Epithelial cell of proximal tubule (primary cell): ENCODE measurements around the gene GDAP1L1. TPM values are rescaled to one million over a fixed set of nuclear protein-coding genes. Genes with fewer than 3 reads are reported as not detected.
"Not testable (repeated sequence)": the region's sequence is repeated elsewhere in the genome, so short reads cannot be mapped to it uniquely, and the experiment has no call there.

Experiments used
- DNase-seq: peaks from one replicate; pipeline ENCODE4 v3.0.0-alpha.2; 2011; ENCODE audit warnings: low read depth
- H3K4me3 ChIP-seq: 2 replicates; pipeline ENCODE4 v1.5.1; 2011; ENCODE audit warnings: low read depth, mild to moderate bottlenecking, low read length
- total RNA-seq: library from RNA; depleted of rRNA; stranded (reverse); fragments of >200 nt; gene quantifications from 2 replicates; pipeline ENCODE4 v1.2.3, GENCODE V29; 2015
- TF ChIP-seq, protein P1 (sequence below): conservative IDR thresholded peaks from 2 replicates; pipeline ENCODE4 v1.5.1; 2012; ENCODE audit warnings: low read depth, mild to moderate bottlenecking, low read length

The GDAP1L1 gene
- total RNA-seq, 1 donor from 2014 or later: not detected

DNA sequence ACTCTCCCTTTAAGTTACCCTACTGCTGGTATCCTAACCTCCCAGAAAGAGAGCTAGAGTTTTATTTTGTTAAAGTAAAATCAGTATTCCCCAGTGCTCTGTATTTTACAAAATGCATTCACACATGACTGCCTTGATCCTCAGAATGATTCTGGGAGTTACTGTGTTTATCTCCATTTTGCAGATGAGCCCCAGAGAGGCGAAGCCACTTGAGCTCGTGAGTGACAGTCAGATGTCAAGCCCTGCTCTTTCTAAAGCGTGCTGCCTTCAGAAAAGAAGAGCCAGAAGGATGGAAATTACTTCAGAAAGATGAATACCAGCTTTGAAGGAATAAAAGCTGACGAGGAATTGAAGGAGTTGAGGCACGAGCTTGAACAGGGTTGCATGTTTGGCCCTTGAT is 22.5 kb upstream of the GDAP1L1 start:
- TF ChIP-seq, protein P1, sequence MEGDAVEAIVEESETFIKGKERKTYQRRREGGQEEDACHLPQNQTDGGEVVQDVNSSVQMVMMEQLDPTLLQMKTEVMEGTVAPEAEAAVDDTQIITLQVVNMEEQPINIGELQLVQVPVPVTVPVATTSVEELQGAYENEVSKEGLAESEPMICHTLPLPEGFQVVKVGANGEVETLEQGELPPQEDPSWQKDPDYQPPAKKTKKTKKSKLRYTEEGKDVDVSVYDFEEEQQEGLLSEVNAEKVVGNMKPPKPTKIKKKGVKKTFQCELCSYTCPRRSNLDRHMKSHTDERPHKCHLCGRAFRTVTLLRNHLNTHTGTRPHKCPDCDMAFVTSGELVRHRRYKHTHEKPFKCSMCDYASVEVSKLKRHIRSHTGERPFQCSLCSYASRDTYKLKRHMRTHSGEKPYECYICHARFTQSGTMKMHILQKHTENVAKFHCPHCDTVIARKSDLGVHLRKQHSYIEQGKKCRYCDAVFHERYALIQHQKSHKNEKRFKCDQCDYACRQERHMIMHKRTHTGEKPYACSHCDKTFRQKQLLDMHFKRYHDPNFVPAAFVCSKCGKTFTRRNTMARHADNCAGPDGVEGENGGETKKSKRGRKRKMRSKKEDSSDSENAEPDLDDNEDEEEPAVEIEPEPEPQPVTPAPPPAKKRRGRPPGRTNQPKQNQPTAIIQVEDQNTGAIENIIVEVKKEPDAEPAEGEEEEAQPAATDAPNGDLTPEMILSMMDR: no peak
- DNase-seq: no peak
- no peak overlapping the region for H3K4me3 ChIP-seq

DNA sequence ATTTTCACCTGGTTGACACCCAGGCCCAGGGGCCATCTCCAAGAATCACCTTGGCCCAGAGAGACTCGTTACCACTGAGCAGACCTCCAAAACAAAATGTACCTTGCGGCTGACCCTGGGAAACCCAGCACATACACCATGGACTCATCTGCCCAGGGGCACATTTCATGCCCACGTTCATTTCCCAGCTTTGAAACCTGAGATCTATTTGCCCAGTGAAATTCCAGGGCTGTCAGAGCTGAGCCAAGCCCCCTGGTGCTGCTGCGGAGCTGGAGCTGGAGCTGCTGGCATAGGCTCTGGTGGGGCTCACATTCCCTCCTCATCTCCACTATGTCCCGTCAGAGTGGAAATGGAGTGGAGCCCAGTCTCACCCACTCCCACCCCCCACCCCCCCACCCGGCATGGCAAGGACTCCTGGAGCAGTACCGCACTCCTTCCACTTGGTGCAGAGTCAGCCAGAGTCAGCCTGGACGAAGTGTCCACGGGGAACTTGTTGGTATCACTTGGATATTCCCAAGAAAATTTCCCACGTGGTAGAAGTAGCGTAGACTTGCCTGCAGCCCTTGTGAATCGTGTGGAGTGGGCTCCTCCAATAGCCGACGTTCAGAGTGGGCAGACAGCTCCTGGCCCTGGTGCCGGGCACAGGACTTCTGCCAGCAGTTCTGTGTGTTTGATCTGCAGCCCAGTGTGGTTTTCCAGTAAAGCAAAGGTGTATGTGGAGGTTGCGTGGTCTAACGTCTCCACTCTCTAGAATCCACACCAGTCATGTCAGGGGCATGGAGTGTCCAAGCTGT is 18.4 kb upstream of the GDAP1L1 start:
- DNase-seq: no peak
- TF ChIP-seq, protein P1: no peak
- no peak overlapping the region for H3K4me3 ChIP-seq

GRCh38 chr20:44231193-44231592 is 15.9 kb upstream of the GDAP1L1 start:
- no peak for DNase-seq
- TF ChIP-seq, protein P1: no peak
- no peak overlapping the region for H3K4me3 ChIP-seq

DNA sequence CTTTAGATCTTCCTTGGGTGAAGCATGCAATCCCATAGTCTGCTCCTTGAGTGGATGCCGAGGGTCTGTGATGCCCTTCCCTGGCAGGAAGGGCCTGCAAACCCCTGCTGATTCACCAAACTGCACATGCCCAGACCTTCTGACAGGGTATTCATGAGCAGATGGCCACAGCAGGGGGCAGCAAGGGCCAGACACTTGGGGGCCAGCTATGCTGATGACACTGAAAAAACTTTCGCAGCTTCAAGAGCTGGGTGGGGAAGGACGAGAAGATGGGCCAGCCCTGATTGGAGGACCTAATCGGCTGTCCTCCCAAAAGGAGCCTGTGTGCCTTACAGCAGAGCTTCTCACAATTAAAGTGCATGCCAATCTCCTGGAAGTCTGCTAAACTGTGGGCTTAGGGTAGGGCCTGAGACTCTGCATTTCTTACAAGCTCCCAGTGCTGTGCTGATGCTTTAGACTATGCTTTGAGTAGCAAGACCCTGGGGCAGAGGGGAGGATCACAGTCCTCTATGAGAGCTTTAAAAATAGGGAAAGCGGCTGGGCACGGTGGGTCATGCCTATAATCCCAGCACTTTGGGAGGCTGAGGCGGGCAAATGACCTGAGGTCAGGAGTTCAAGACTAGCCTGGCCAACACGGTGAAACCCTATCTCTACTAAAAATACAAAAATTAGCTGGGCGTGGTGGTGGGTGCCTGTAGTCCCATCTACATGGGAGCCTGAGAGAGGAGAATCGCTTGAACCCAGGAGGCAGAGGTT is 15.2 kb upstream of the GDAP1L1 start:
- H3K4me3 ChIP-seq: no peak overlapping the region
- DNase-seq: no peak
- TF ChIP-seq, protein P1: no peak

- not testable (repeated sequence) for H3K4me3 ChIP-seq, DNase-seq
Measured at GRCh38 chr20:44232469-44232856, 14.6 kb upstream of the GDAP1L1 start.

- TF ChIP-seq, protein P1: no peak
- DNase-seq: no peak
Measured at GRCh38 chr20:44233436-44234016, 13.6 kb upstream of the GDAP1L1 start.

GRCh38 chr20:44234566-44235317 is 12.4 kb upstream of the GDAP1L1 start:
- no peak overlapping the region for H3K4me3 ChIP-seq
- TF ChIP-seq, protein P1: no peak
- DNase-seq: no peak

More at GRCh38 chr20:44233436-44234016, 13.6 kb upstream of the GDAP1L1 start:
- H3K4me3 ChIP-seq: no peak overlapping the region
